Neural progenitor cell (in vitro differentiated cells): Measurements from ENCODE around the gene CCNB1IP1.

Experiments used
- EZH2phosphoT487 ChIP-seq: fragments of 200-600 bp; sonication (generic); IDR thresholded peaks from 2 replicates; pipeline ENCODE4 v1.6.1; 2017; ENCODE audit warnings: antibody characterized with exemption
- TF ChIP-seq, protein P1 (sequence below): fragments of 200-600 bp; sonication (generic); IDR thresholded peaks from 2 replicates; pipeline ENCODE4 v1.5.1; 2017; ENCODE audit warnings: antibody characterized with exemption, mild to moderate bottlenecking

DNA sequence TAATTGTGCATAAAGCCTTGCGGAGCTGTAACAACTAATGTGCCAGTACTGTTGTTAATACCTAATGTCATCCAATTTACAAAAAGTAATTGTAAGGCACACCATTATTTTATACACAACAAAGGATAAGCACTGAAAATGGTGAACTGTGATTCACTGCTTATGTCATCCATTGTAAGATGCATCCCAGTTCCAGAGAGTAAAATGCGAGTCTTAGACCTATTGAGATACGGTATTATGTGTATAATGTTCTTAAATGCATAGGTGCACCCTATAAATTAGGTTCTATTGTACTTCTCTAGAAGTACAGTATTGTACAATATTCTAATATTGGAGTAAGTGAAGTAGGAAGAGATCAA is 10.8 kb upstream of the CCNB1IP1 start:
- TF ChIP-seq, protein P1, sequence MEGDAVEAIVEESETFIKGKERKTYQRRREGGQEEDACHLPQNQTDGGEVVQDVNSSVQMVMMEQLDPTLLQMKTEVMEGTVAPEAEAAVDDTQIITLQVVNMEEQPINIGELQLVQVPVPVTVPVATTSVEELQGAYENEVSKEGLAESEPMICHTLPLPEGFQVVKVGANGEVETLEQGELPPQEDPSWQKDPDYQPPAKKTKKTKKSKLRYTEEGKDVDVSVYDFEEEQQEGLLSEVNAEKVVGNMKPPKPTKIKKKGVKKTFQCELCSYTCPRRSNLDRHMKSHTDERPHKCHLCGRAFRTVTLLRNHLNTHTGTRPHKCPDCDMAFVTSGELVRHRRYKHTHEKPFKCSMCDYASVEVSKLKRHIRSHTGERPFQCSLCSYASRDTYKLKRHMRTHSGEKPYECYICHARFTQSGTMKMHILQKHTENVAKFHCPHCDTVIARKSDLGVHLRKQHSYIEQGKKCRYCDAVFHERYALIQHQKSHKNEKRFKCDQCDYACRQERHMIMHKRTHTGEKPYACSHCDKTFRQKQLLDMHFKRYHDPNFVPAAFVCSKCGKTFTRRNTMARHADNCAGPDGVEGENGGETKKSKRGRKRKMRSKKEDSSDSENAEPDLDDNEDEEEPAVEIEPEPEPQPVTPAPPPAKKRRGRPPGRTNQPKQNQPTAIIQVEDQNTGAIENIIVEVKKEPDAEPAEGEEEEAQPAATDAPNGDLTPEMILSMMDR = peak; percentile 16
- TF ChIP-seq EZH2phosphoT487 = no peak
